H7 (cell line): ENCODE measurements around the gene SYCP1. TPM values are rescaled to one million over a fixed set of nuclear protein-coding genes. Genes with fewer than 3 reads are reported as not detected.
"Not testable (repeated sequence)": the region's sequence is repeated elsewhere in the genome, so short reads cannot be mapped to it uniquely, and the experiment has no call there.

ENCODE experiments used
- DNase-seq: peaks from one replicate; pipeline ENCODE4 v3.0.0; 2012
- H3K27me3 ChIP-seq: 2 replicates; pipeline ENCODE4 v1.6.0; 2011; ENCODE audit warnings: mild to moderate bottlenecking, low read length; ENCODE audit not compliant: control insufficient read depth, insufficient read depth
- H3K36me3 ChIP-seq: replicated peaks from 2 replicates; pipeline ENCODE4 v1.5.1; 2011; ENCODE audit warnings: low read length; ENCODE audit not compliant: control insufficient read depth, insufficient read depth
- H3K4me3 ChIP-seq: 2 replicates; pipeline ENCODE4 v1.5.1; 2011; ENCODE audit warnings: low read depth, mild to moderate bottlenecking, control low read depth, low read length, moderate library complexity; ENCODE audit not compliant: insufficient read depth
- total RNA-seq: library from RNA; depleted of rRNA; stranded (reverse); fragments of >200 nt; shearing (Covaris generic); gene quantifications from 2 replicates; pipeline ENCODE4 v1.2.3, GENCODE V29; 2014

SYCP1 gene
- total RNA-seq, 1 experiment from 2014 or later: not detected

- Histone ChIP-seq H3K27me3 (no peaks in the 10 kb centered on the region), H3K4me3 (no peak overlapping the region), H3K36me3 (no peaks in the 10 kb centered on the region)
- no peak for DNase-seq
Measured at GRCh38 chr1:115006191-115006590, 151.5 kb downstream of the SYCP1 start.

GRCh38 chr1:115012006-115012405, 157.3 kb downstream of the SYCP1 start:
- Histone ChIP-seq H3K4me3 (no peak overlapping the region), H3K36me3 (no peaks in the 10 kb centered on the region), H3K27me3 (no peaks in the 10 kb centered on the region)
- no peak for DNase-seq

GRCh38 chr1:115012434-115012833, 157.8 kb downstream of the SYCP1 start:
- no peak for DNase-seq
- H3K4me3 ChIP-seq: no peak overlapping the region
- no peaks in the 10 kb centered on the region for H3K36me3 ChIP-seq
- H3K27me3 ChIP-seq: no peaks in the 10 kb centered on the region

GRCh38 chr1:115013792-115014191, 159.1 kb downstream of the SYCP1 start:
- no peaks in the 10 kb centered on the region for H3K36me3 ChIP-seq
- no peaks in the 10 kb centered on the region for H3K27me3 ChIP-seq
- no peak for DNase-seq
- H3K4me3 ChIP-seq: no peak overlapping the region

GRCh38 chr1:115019549-115019948, 164.9 kb downstream of the SYCP1 start:
- H3K27me3 ChIP-seq, DNase-seq, H3K4me3 ChIP-seq, H3K36me3 ChIP-seq: not testable (repeated sequence)

GRCh38 chr1:115021145-115021544, 166.5 kb downstream of the SYCP1 start:
- H3K27me3 ChIP-seq: no peaks in the 10 kb centered on the region
- DNase-seq: no peak
- H3K36me3 ChIP-seq: no peaks in the 10 kb centered on the region
- H3K4me3 ChIP-seq: no peak overlapping the region

GRCh38 chr1:115023593-115023992, 168.9 kb downstream of the SYCP1 start:
- Histone ChIP-seq H3K36me3 (no peaks in the 10 kb centered on the region), H3K27me3 (no peaks in the 10 kb centered on the region), H3K4me3 (no peak overlapping the region)
- no peak for DNase-seq

- Histone ChIP-seq H3K27me3 (no peaks in the 10 kb centered on the region; the same call in 1 of the 2 replicates), H3K4me3 (no peak within 1 kb of the TSS), H3K36me3 (no peaks in the 10 kb centered on the region)
- DNase-seq: no peak
Measured at GRCh38 chr1:115029526-115029925, 174.9 kb downstream of the SYCP1 start, which contains the start of gene TSHB. Gene TSHB (plus strand): TSS chr1:115029826. CDS start chr1:115033363, 3,537 bp downstream.

GRCh38 chr1:115031595-115031994, 176.9 kb downstream of the SYCP1 start:
- no peak overlapping the region for H3K4me3 ChIP-seq
- no peak for DNase-seq
- H3K27me3 ChIP-seq: no peaks in the 10 kb centered on the region; the same call in 1 of the 2 replicates
- H3K36me3 ChIP-seq: no peaks in the 10 kb centered on the region

GRCh38 chr1:115035652-115036051, 181.0 kb downstream of the SYCP1 start:
- no peak overlapping the region for H3K4me3 ChIP-seq
- no peak for DNase-seq
- no peaks in the 10 kb centered on the region for H3K36me3 ChIP-seq
- no peaks in the 10 kb centered on the region; the same call in 1 of the 2 replicates for H3K27me3 ChIP-seq

- H3K27me3 ChIP-seq: no peaks in the 10 kb centered on the region; the same call in 1 of the 2 replicates
- H3K4me3 ChIP-seq: no peak overlapping the region
- DNase-seq: no peak
- H3K36me3 ChIP-seq: no peaks in the 10 kb centered on the region
Measured at GRCh38 chr1:115036814-115037507, 182.3 kb downstream of the SYCP1 start.

GRCh38 chr1:115040501-115040900, 185.8 kb downstream of the SYCP1 start:
- Histone ChIP-seq H3K27me3 (no peaks in the 10 kb centered on the region), H3K4me3 (no peak overlapping the region), H3K36me3 (no peaks in the 10 kb centered on the region)
- DNase-seq: no peak

- Histone ChIP-seq H3K4me3 (no peak overlapping the region), H3K36me3 (no peaks in the 10 kb centered on the region), H3K27me3 (no peaks in the 10 kb centered on the region)
- DNase-seq: no peak
Measured at GRCh38 chr1:115041654-115042053, 187.0 kb downstream of the SYCP1 start.
